ENCODE results near the gene COL23A1.

COL23A1 gene

GRCh38 chr5:178385496-178385890 lies 204.7 kb downstream of the COL23A1 start:
- Mint-ChIP-seq H3K27me3 (peaks cover 47 to 81% of the 10 kb centered on the region in 2 donors), H3K27ac (no peak overlapping the region), H3K9me3 (no peaks in the 10 kb centered on the region), H3K36me3 (ENCODE audit: insufficient read depth) (no peaks in the 10 kb centered on the region), H3K4me3 (no peak overlapping the region), H3K4me1 (ENCODE audit: low read depth in 2 of 2) (peaks cover 0 to 2% of the 10 kb centered on the region in 2 donors)
- no peak for ATAC-seq (replicated peaks)
- no peak for DNase-seq

GRCh38 chr5:178384816-178385495 lies 205.2 kb downstream of the COL23A1 start:
- H3K27me3 Mint-ChIP-seq: peaks cover 45 to 78% of the 10 kb centered on the region in 2 donors

DNA sequence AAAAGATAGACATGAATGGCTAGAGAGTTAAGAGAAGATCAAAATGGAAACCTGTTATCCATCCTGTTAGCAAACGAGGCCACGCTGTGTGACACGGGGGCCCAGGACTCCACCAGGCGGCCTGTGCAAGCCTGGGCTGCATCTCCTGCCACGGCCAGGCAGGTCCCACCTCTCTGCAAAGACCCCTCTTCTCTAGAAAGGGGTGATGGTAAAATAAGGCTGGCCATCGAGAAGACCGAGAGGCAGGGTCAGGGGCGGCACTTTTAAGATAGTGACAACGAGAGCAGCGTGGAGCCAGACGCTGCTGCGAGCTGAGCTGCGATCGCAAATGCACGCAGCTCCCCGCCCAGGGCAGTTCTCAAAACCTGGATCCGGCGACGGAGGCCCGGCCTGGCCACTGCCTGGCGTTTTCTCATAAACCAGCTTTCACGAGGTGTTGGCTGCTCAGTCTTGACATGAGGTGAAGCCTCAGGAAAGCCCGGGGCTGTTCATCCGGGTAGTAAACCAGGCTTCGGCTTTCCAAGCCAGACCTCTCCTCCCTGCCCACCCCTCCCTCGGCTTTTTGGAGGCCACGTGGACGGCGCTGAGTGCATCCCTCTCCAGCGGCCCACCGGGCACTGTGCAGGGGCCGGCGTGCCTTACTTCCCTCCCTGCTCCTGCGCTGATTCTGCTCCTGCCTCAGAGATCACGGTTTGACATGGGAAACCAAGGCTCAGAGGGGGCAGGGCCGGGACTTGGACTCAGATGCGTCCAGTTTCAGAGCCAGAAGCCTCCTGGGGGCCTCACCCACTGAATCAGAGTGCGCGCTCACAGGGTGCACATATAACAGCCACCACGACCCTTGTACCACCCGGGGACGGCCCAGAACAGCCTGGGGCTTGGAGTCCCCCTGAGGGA lies 206.0 kb downstream of the COL23A1 start:
- H3K4me1 Mint-ChIP-seq (ENCODE audit: low read depth in 2 of 2): no peaks in the 10 kb centered on the region
- H3K9me3 Mint-ChIP-seq: no peaks in the 10 kb centered on the region
- no peak for ATAC-seq (replicated peaks)
- H3K27me3 Mint-ChIP-seq: peaks cover 38 to 70% of the 10 kb centered on the region in 2 donors
- no peak overlapping the region for H3K4me3 Mint-ChIP-seq
- no peaks in the 10 kb centered on the region for H3K36me3 Mint-ChIP-seq (ENCODE audit: insufficient read depth)
- no peak for DNase-seq
- H3K27ac Mint-ChIP-seq: no peak overlapping the region

More at GRCh38 chr5:178384816-178385495, 205.2 kb downstream of the COL23A1 start:
- DNase-seq (no peak), ATAC-seq (replicated peaks) (no peak)
- Mint-ChIP-seq H3K36me3 (ENCODE audit: insufficient read depth) (no peaks in the 10 kb centered on the region), H3K4me3 (no peak overlapping the region), H3K4me1 (ENCODE audit: low read depth in 2 of 2) (peaks cover 0 to 2% of the 10 kb centered on the region in 2 donors), H3K27ac (no peak overlapping the region), H3K9me3 (no peaks in the 10 kb centered on the region)

GRCh38 chr5:178383301-178383918 lies 206.8 kb downstream of the COL23A1 start:
- peaks cover 36 to 64% of the 10 kb centered on the region in 2 donors for H3K27me3 Mint-ChIP-seq
- H3K4me1 Mint-ChIP-seq (ENCODE audit: low read depth in 2 of 2): no peaks in the 10 kb centered on the region
- H3K4me3 Mint-ChIP-seq: no peak overlapping the region
- no peaks in the 10 kb centered on the region for H3K36me3 Mint-ChIP-seq (ENCODE audit: insufficient read depth)
- no peak overlapping the region for H3K27ac Mint-ChIP-seq
- ATAC-seq (replicated peaks) (no peak), DNase-seq (no peak)
- no peaks in the 10 kb centered on the region for H3K9me3 Mint-ChIP-seq

GRCh38 chr5:178382754-178383164 lies 207.4 kb downstream of the COL23A1 start:
- Mint-ChIP-seq H3K27me3 (peaks cover 33 to 64% of the 10 kb centered on the region in 2 donors), H3K36me3 (ENCODE audit: insufficient read depth) (no peaks in the 10 kb centered on the region), H3K9me3 (no peaks in the 10 kb centered on the region), H3K4me1 (ENCODE audit: low read depth in 2 of 2) (no peaks in the 10 kb centered on the region), H3K4me3 (no peak overlapping the region), H3K27ac (no peak overlapping the region)
- no peak for DNase-seq
- ATAC-seq (replicated peaks): no peak

DNA sequence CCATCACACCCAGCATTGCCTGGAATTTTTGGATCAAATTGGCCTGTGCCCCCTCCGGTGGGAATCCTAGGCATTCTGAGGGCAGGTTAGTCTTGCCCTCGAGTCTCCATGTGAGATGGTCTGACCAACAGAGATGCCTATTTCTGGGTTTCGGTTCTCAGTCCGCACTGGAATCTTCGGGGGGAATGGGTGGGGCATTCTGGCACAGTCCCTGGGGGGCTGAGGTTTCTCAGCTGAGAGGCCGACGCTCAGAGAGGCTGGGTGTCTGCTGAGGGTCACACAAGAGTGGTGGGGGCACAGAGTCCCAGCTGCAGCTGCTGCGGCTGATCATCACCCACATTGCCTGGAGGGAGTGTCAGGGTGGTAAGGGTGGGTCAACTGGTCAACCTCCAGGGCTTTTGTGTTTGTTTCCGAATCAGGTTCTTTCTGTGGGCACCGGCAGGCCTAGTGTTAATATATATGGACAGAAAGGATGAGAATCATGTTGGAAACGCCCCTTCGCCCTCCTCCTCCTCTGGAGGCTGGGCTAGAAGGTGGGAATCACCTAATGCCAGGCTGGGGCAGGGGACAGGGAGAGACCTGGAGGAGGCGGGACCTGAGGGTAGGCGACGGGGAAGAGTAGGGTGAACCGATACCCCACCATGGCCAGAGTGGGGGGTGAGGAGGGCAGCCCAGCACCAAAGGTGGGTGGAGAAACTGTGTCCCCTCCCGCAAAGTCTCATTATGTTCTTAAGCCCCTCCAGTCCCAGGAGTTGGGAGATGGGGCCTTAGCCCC lies 208.1 kb downstream of the COL23A1 start:
- no peak overlapping the region for H3K27ac Mint-ChIP-seq
- no peaks in the 10 kb centered on the region for H3K36me3 Mint-ChIP-seq (ENCODE audit: insufficient read depth)
- no peak for DNase-seq
- no peak for ATAC-seq (replicated peaks)
- peaks cover 27 to 64% of the 10 kb centered on the region in 2 donors for H3K27me3 Mint-ChIP-seq
- no peak overlapping the region for H3K4me3 Mint-ChIP-seq
- H3K9me3 Mint-ChIP-seq: no peaks in the 10 kb centered on the region
- no peaks in the 10 kb centered on the region for H3K4me1 Mint-ChIP-seq (ENCODE audit: low read depth in 2 of 2)

DNA sequence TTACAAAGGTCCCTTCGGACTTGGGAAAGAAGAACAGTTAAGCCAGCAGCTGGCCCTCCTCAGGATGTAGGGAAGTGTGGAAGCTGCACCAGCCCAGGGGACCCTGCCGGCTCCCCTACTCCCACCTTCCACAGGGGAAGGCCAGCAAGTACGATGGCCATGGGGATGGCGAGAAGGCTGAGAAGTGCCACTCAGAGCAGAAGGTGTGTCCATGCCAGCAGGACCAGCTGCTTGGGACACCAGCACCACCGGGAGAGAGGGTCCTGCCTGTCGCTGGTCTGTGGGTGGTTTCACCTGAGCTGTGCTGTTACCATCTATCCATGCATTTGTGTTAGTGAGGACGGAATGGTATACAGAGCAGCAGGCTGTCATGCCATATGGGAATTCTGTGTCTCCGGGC lies 209.0 kb downstream of the COL23A1 start:
- no peak overlapping the region for H3K27ac Mint-ChIP-seq
- H3K4me3 Mint-ChIP-seq: no peak overlapping the region
- no peaks in the 10 kb centered on the region for H3K9me3 Mint-ChIP-seq
- H3K27me3 Mint-ChIP-seq: peaks cover 21 to 63% of the 10 kb centered on the region in 2 donors
- ATAC-seq (replicated peaks): no peak
- no peaks in the 10 kb centered on the region for H3K36me3 Mint-ChIP-seq (ENCODE audit: insufficient read depth)
- no peaks in the 10 kb centered on the region for H3K4me1 Mint-ChIP-seq (ENCODE audit: low read depth in 2 of 2)
- no peak for DNase-seq

GRCh38 chr5:178380541-178381074 lies 209.6 kb downstream of the COL23A1 start:
- H3K27ac Mint-ChIP-seq: no peak overlapping the region
- H3K27me3 Mint-ChIP-seq: peaks cover 26 to 60% of the 10 kb centered on the region in 2 donors
- H3K4me1 Mint-ChIP-seq (ENCODE audit: low read depth in 2 of 2): no peaks in the 10 kb centered on the region
- H3K4me3 Mint-ChIP-seq: no peak overlapping the region
- no peaks in the 10 kb centered on the region for H3K9me3 Mint-ChIP-seq
- ATAC-seq (replicated peaks): no peak
- no peak for DNase-seq
- no peaks in the 10 kb centered on the region for H3K36me3 Mint-ChIP-seq (ENCODE audit: insufficient read depth)

DNA sequence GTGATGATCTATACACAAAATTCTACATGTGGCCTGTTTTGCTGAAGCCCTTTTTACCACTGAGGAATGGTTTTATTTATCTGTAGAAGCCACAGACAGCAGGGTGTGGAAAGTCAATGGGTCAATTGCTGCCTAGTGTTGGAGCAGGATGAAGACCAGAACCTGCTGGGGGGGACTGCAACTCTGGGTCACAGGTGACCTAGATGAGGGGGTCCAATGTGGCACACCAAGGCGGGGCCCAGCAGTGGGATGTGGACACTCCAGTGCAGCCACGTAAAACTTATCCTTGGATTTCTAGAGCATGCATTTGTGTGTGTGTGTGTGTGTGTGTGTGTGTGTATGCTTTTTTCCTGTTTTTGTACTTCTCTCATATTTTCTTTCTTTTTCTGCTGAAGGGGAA lies 210.1 kb downstream of the COL23A1 start:
- DNase-seq (no peak), ATAC-seq (replicated peaks) (no peak)
- no peak overlapping the region for H3K4me3 Mint-ChIP-seq
- no peaks in the 10 kb centered on the region for H3K4me1 Mint-ChIP-seq (ENCODE audit: low read depth in 2 of 2)
- H3K27me3 Mint-ChIP-seq: peaks cover 30 to 55% of the 10 kb centered on the region in 2 donors
- H3K9me3 Mint-ChIP-seq: no peaks in the 10 kb centered on the region
- no peak overlapping the region for H3K27ac Mint-ChIP-seq
- H3K36me3 Mint-ChIP-seq (ENCODE audit: insufficient read depth): no peaks in the 10 kb centered on the region

GRCh38 chr5:178378527-178379484 lies 211.4 kb downstream of the COL23A1 start:
- Mint-ChIP-seq H3K4me3 (no peak overlapping the region), H3K4me1 (ENCODE audit: low read depth in 2 of 2) (no peaks in the 10 kb centered on the region), H3K36me3 (ENCODE audit: insufficient read depth) (no peaks in the 10 kb centered on the region), H3K27me3 (peaks cover 28 to 55% of the 10 kb centered on the region in 2 donors), H3K9me3 (no peaks in the 10 kb centered on the region), H3K27ac (no peak overlapping the region)
- DNase-seq: no peak
- ATAC-seq (replicated peaks): no peak

- Mint-ChIP-seq H3K36me3 (ENCODE audit: insufficient read depth) (no peaks in the 10 kb centered on the region), H3K4me1 (ENCODE audit: low read depth in 2 of 2) (no peaks in the 10 kb centered on the region), H3K4me3 (no peak overlapping the region), H3K9me3 (no peaks in the 10 kb centered on the region), H3K27ac (no peak overlapping the region), H3K27me3 (peaks cover 21 to 51% of the 10 kb centered on the region in 2 donors)
- ATAC-seq (replicated peaks): no peak
- no peak for DNase-seq
These were observed 212.5 kb downstream of the COL23A1 start for GRCh38 chr5:178377583-178378270.

Measured in effector memory CD8-positive, alpha-beta T cell (primary cell).